HG03139 (cell line): ENCODE results near the gene WRAP73.
A peak's percentile ranks its signal among the peaks of the same experiment; 100 is the strongest.

ENCODE experiments used
- ATAC-seq: cut with Tn5 transposase; IDR thresholded peaks from one replicate; pipeline ENCODE4 v1.9.1; 2021; ENCODE audit not compliant: unreplicated experiment

WRAP73 gene

GRCh38 chr1:3681898-3682806 is 32.2 kb upstream of the WRAP73 start:
- ATAC-seq: no peak

- ATAC-seq: no peak
These were observed 31.5 kb upstream of the WRAP73 start for GRCh38 chr1:3681231-3681897.

DNA sequence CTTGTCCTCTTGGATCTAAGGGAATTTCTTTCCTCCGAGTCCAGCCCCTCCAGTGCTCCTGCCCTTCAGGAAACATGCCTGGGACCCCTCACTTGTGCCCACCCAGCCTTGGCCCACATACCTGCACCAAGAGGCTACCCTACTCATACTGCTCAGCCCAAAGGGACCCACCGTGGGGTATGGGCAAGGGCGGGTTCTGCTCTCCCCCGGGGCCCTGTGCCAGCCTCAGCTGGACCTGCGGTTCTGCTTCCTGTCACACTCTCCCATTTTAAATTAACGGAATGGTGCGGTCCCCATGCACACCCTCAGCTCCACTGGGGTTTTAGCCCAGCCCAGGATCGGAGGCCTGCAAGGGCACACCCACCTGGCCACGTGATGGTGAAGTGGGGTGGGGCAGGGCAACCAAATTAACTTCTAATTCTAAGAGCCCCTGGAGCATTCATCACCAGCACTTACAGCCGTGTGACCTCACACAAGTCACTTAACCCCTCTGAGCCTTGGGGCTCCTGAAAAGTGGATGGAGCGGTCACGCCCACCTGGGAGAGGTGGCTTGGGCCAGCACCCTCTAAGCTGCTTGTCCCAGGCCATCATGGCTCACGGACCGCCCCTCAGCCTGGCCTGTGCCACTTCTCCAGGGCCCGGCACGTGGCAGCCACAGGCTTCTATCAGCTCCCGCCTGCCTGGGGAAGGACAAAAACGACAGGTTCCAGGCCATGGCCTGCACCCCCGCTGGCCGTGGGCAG is 30.8 kb upstream of the WRAP73 start:
- no peak for ATAC-seq

- ATAC-seq: no peak
These were observed 30.0 kb upstream of the WRAP73 start for GRCh38 chr1:3679799-3680453.

DNA sequence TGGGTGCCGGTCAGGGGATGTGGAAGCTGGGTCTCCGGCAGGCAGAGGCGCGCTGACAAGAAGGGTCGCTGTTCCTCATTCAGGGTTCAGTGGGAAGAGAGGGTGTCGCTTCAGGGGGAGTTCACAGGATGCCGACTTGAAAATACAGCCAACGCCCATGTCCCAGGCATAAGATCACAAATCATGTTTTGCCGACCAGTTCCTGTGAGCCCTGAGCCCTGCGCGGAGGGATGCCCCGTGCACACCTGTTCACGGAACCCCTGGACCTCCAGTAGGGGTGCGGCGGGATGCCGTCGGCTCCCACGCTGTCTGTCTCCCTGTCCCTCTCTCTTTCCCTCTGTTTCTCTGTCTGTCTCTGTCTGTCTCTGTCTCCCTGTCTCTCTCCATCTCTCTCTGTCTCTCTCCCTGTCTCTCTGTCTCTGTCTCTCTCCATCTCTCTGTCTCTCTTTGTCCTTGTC is 29.2 kb upstream of the WRAP73 start:
- no peak for ATAC-seq

DNA sequence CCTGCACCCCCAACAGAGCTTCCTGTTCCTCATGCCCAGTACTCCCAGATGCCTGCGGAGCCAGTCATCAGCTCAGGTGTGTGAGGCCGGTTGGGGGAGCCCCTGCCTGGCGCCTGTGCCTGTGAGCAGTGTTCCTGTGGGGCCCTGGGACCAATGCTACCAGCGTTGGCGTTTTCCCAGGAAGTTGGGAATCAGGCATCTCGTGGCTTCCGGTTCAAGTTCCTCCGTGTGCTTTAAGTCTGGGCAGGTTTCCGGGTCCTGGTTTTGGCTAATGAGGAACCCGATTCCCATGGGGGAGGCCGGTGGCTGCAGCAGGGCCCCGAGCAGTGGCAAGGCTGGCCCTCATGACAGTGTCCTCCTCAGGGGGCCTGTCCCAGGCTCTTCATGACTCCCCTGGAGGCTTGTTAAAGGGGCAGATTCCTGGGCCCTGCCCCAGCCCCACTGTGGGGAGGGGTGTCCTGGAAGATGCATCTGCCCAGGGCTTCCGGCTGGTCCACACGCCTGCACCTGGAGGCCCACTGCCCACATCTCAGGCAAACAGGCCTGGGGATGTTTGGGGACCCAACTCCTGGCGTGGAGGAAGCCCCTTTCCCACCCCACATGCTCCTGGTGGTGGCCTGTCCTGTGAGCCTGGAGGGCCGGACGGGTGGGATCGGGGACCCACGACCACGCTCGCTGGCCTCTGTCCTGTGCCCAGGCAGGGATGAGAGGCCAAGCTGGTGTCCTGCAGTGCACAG is 28.6 kb upstream of the WRAP73 start:
- ATAC-seq: no peak

- ATAC-seq: no peak
These were observed 27.6 kb upstream of the WRAP73 start for GRCh38 chr1:3677484-3677883.

DNA sequence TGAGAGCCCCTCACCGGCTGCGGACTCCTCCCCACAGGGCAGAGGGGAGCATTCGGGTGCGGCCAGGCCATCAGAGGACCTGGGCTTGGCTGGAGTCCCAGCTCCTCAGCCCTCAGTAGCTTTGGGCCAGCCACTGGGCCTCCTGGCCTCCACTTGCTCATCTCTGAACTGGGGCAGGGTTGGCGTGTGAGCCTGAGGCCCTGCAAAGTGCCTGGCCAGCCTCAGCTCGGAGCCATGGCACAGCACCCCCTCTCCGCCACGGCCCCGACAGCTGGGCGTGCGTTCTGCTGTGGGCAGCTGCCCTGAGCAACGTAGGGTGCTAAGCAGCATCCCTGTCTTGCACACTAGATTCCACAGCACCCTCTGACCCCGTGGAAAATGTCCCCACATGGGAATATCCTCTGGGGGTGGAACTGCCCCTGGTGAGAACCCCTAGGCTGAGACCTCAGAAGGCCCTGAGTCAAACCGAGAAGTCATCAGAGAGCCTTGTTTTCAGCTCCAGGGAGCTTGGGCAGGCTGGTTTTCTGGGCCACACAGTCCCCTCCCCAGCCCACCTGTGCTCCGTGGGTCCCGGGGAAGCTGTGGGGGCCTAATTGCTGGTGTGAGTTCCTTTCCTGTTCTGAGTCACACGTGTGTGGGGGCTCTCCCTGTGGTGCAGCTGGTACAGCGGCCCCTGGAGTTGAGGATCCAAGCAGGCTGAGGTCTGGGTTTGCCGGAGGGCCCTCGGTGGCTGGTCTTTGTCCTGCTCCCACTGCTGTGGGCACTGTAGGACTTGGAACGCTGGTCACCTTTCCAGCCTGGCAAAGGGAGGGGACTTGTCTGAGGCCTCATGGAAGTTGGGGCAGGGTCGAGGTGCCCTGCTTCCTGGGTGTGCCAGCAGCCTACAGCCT is 26.9 kb upstream of the WRAP73 start:
- ATAC-seq: peak; percentile 71

DNA sequence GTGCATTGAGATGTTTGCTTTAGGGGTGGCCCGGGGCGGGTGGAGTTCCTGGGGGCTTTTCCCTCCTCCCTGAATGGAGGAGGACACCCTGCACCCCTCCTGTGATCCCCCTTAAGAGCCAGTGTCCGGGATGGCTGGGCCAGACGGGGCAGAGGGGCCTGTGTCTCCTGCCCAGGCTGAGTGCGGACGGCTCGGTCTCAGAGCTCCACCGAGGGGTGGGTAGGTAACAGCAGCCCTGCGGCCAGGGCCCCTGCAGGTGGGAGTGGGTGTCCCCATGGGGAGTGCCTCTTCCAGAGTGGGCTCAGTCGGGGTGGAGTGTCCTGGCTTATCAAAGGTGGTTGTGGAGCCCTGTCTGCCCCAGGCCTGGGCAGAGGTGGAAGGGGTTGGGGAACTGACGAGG is 25.5 kb upstream of the WRAP73 start:
- no peak for ATAC-seq

DNA sequence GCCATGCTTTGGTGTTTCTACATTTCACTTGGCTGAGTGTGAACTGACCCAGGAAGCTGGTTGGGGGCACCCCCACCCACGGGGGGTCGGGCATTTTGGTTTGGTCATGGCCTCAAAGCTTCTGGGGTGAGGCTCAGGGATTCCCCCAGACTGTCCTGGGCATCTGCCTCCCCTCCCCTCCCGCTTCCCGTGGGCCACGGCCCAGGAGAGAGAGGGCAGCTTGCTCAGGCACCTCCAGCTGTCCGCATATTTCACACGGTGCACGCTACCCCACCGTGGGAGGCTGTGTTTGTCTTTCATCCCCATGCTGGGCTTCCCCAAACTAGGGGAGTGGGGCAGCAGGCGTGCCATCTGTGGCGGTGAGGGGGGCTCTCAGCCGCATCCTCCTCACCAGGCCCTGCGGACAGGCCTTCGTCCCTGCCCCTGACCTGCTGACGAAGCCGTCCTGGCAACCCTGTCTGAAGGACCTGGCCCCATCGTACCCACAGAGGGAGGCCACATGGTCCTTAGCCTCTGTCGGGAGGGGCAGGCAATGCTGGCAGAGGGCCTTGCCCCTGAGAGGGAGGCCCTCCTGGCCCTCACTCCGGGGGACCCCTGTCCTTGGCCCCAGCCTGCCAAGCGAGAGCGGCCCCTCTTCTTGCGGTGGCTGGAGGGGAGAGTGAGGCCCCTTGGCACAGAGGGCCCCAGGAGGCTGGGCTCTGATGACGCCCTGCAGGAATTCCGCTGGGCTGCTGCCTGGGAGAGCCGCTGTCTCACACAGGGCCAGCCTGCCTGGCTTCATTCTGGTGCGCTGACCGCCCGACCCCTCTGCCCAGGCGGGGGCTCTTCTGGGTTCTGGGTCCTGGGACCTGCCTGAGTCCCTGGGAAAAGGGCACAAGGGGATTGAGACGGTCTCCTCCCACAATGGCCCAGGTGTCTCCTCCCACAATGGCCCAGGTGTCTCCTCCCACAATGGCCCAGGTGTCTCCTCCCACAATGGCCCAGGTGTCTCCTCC is 24.5 kb upstream of the WRAP73 start:
- no peak for ATAC-seq

GRCh38 chr1:3673381-3674099 is 23.6 kb upstream of the WRAP73 start:
- no peak for ATAC-seq

- no peak for ATAC-seq
These were observed 23.1 kb upstream of the WRAP73 start for GRCh38 chr1:3672971-3673361.

- no peak for ATAC-seq
These were observed 22.5 kb upstream of the WRAP73 start for GRCh38 chr1:3672231-3672970.

GRCh38 chr1:3671371-3672180 is 21.7 kb upstream of the WRAP73 start:
- ATAC-seq: no peak

GRCh38 chr1:3670823-3671265 is 20.9 kb upstream of the WRAP73 start:
- ATAC-seq: no peak

GRCh38 chr1:3669971-3670431 is 20.1 kb upstream of the WRAP73 start:
- ATAC-seq: no peak
